SK-N-SH treated with all-trans-retinoic acid at 6 μM for 48 hours (cell line): ENCODE data around the gene MRPL40.
"Not testable (repeated sequence)": the region's sequence is repeated elsewhere in the genome, so short reads cannot be mapped to it uniquely, and the experiment has no call there.

Source experiments
- ATAC-seq: fragments of 200-7000 bp; cut with Tn5 transposase; 3 replicates; pipeline ENCODE4 v1.9.1; 2020; ENCODE audit warnings: mild to moderate bottlenecking, moderate library complexity
- ARNTL ChIP-seq: fragments of 450-650 bp; formaldehyde crosslinking; IDR thresholded peaks from 2 replicates; pipeline ENCODE4 v1.5.0; 2020; ENCODE audit warnings: low read depth, mild to moderate bottlenecking, moderate library complexity, borderline replicate concordance
- BACH2 ChIP-seq: fragments of 250-450 bp; sonication (Bioruptor Pico); IDR thresholded peaks from 2 replicates; pipeline ENCODE4 v1.9.0; 2021; ENCODE audit warnings: mild to moderate bottlenecking, borderline replicate concordance
- CSDC2 ChIP-seq: fragments of 250-450 bp; sonication (Bioruptor Pico); IDR thresholded peaks from 2 replicates; pipeline ENCODE4 v1.5.0; 2020; ENCODE audit warnings: mild to moderate bottlenecking, moderate library complexity
- CSRNP3 ChIP-seq: fragments of 250-450 bp; sonication (Bioruptor Pico); IDR thresholded peaks from 2 replicates; pipeline ENCODE4 v1.5.1; 2021; ENCODE audit warnings: mild to moderate bottlenecking, moderate library complexity
- ISL1 ChIP-seq: fragments of 250-450 bp; sonication (Bioruptor Pico); IDR thresholded peaks from 2 replicates; pipeline ENCODE4 v2.1.2; 2022; ENCODE audit warnings: mild to moderate bottlenecking, moderate library complexity
- POU6F1 ChIP-seq: fragments of 250-450 bp; sonication (Bioruptor Pico); IDR thresholded peaks from 2 replicates; pipeline ENCODE4 v1.8.0; 2021; ENCODE audit warnings: low read depth, mild to moderate bottlenecking, moderate library complexity, borderline replicate concordance
- PPARA ChIP-seq: fragments of 250-450 bp; sonication (Bioruptor Pico); IDR thresholded peaks from 2 replicates; pipeline ENCODE4 v1.5.0; 2020; ENCODE audit warnings: mild to moderate bottlenecking, borderline replicate concordance
- RARB ChIP-seq: fragments of 250-450 bp; sonication (Bioruptor Pico); IDR thresholded peaks from 2 replicates; pipeline ENCODE4 v1.8.0; 2021; ENCODE audit warnings: mild to moderate bottlenecking, moderate library complexity
- SNAI2 ChIP-seq: fragments of 250-450 bp; sonication (Bioruptor Pico); IDR thresholded peaks from 2 replicates; pipeline ENCODE4 v1.5.0; 2020; ENCODE audit warnings: mild to moderate bottlenecking, moderate library complexity
- TCF4 ChIP-seq: fragments of 250-450 bp; sonication (Bioruptor Pico); IDR thresholded peaks from 2 replicates; pipeline ENCODE4 v1.8.0; 2021; ENCODE audit warnings: mild to moderate bottlenecking, moderate library complexity, borderline replicate concordance
- TOX ChIP-seq: fragments of 250-450 bp; sonication (Bioruptor Pico); IDR thresholded peaks from 2 replicates; pipeline ENCODE4 v1.8.0; 2021; ENCODE audit warnings: mild to moderate bottlenecking, moderate library complexity, borderline replicate concordance
- ZC3H10 ChIP-seq: fragments of 250-450 bp; sonication (Bioruptor Pico); IDR thresholded peaks from 2 replicates; pipeline ENCODE4 v1.5.1; 2021; ENCODE audit warnings: mild to moderate bottlenecking, moderate library complexity
- ZFP3 ChIP-seq: fragments of 250-450 bp; sonication (Bioruptor Pico); IDR thresholded peaks from 2 replicates; pipeline ENCODE4 v1.5.0; 2020; ENCODE audit warnings: mild to moderate bottlenecking, moderate library complexity
- ZFP30 ChIP-seq: fragments of 450-650 bp; formaldehyde crosslinking; IDR thresholded peaks from 2 replicates; pipeline ENCODE4 v1.5.0; 2022; ENCODE audit warnings: mild to moderate bottlenecking, moderate library complexity
- ZNF565 ChIP-seq: fragments of 450-650 bp; formaldehyde crosslinking; conservative IDR thresholded peaks from 2 replicates; pipeline ENCODE4 v1.5.0; 2020; ENCODE audit warnings: low read depth, mild to moderate bottlenecking, moderate library complexity
- ZNF70 ChIP-seq: fragments of 450-650 bp; formaldehyde crosslinking; IDR thresholded peaks from 2 replicates; pipeline ENCODE4 v1.5.0; 2020; ENCODE audit warnings: mild to moderate bottlenecking, moderate library complexity
- ZNF8 ChIP-seq: fragments of 450-650 bp; formaldehyde crosslinking; IDR thresholded peaks from 2 replicates; pipeline ENCODE4 v1.5.0; 2020; ENCODE audit warnings: mild to moderate bottlenecking, moderate library complexity
- TF ChIP-seq, protein P1 (sequence below): fragments of 250-450 bp; sonication (Bioruptor Pico); IDR thresholded peaks from 2 replicates; pipeline ENCODE4 v1.8.0; 2020; ENCODE audit warnings: mild to moderate bottlenecking, moderate library complexity, borderline replicate concordance
- TF ChIP-seq, protein P2 (sequence below): fragments of 250-450 bp; sonication (Bioruptor Pico); IDR thresholded peaks from 2 replicates; pipeline ENCODE4 v1.5.1; 2020; ENCODE audit warnings: low read depth, mild to moderate bottlenecking, moderate library complexity
- TF ChIP-seq, protein P3 (sequence below): fragments of 250-450 bp; sonication (Bioruptor Pico); IDR thresholded peaks from 2 replicates; pipeline ENCODE4 v1.5.0; 2020; ENCODE audit warnings: mild to moderate bottlenecking, moderate library complexity

MRPL40 gene

GRCh38 chr22:19430890-19431541 lies 1.3 kb upstream of the MRPL40 start:
- ATAC-seq: no peak
- TF ChIP-seq, protein P1, sequence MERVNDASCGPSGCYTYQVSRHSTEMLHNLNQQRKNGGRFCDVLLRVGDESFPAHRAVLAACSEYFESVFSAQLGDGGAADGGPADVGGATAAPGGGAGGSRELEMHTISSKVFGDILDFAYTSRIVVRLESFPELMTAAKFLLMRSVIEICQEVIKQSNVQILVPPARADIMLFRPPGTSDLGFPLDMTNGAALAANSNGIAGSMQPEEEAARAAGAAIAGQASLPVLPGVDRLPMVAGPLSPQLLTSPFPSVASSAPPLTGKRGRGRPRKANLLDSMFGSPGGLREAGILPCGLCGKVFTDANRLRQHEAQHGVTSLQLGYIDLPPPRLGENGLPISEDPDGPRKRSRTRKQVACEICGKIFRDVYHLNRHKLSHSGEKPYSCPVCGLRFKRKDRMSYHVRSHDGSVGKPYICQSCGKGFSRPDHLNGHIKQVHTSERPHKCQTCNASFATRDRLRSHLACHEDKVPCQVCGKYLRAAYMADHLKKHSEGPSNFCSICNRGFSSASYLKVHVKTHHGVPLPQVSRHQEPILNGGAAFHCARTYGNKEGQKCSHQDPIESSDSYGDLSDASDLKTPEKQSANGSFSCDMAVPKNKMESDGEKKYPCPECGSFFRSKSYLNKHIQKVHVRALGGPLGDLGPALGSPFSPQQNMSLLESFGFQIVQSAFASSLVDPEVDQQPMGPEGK (CRISPR knock-in tag): no peak
- TF ChIP-seq PPARA (CRISPR knock-in tag) (no peak), CSDC2 (no peak), ZC3H10 (no peak), ZNF565 (CRISPR knock-in tag) (no peak), ZNF70 (no peak)

- ATAC-seq: peak; percentile 71
- TF ChIP-seq SNAI2 (CRISPR knock-in tag): no peak
- TF ChIP-seq PPARA (CRISPR knock-in tag): no peak
- no peak for TF ChIP-seq ZFP30 (CRISPR knock-in tag)
Observed at GRCh38 chr22:19431649-19432132, 654 bp upstream of the MRPL40 start, which contains the start of gene HIRA. Gene HIRA (minus strand): TSS chr22:19431733. CDS start chr22:19431476, 257 bp downstream.

GRCh38 chr22:19434401-19434800 lies 2.1 kb downstream of the MRPL40 start:
- no peak for ATAC-seq
- no peak for TF ChIP-seq ZNF565 (CRISPR knock-in tag)
- no peak for TF ChIP-seq TCF4 (CRISPR knock-in tag)
- no peak for TF ChIP-seq ARNTL (CRISPR knock-in tag)
- no peak for TF ChIP-seq PPARA (CRISPR knock-in tag)
- TF ChIP-seq ZFP3 (CRISPR knock-in tag): no peak
- TF ChIP-seq ISL1 (CRISPR knock-in tag): no peak

GRCh38 chr22:19434829-19435580 lies 2.7 kb downstream of the MRPL40 start:
- ATAC-seq: no peak
- TF ChIP-seq BACH2: no peak
- TF ChIP-seq TCF4 (CRISPR knock-in tag): no peak
- TF ChIP-seq ZFP3 (CRISPR knock-in tag): no peak
- TF ChIP-seq ZC3H10: no peak
- no peak for TF ChIP-seq ARNTL (CRISPR knock-in tag)
- TF ChIP-seq, protein P2, sequence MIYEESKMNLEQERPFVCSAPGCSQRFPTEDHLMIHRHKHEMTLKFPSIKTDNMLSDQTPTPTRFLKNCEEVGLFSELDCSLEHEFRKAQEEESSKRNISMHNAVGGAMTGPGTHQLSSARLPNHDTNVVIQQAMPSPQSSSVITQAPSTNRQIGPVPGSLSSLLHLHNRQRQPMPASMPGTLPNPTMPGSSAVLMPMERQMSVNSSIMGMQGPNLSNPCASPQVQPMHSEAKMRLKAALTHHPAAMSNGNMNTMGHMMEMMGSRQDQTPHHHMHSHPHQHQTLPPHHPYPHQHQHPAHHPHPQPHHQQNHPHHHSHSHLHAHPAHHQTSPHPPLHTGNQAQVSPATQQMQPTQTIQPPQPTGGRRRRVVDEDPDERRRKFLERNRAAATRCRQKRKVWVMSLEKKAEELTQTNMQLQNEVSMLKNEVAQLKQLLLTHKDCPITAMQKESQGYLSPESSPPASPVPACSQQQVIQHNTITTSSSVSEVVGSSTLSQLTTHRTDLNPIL (CRISPR knock-in tag): no peak
- TF ChIP-seq, protein P3, sequence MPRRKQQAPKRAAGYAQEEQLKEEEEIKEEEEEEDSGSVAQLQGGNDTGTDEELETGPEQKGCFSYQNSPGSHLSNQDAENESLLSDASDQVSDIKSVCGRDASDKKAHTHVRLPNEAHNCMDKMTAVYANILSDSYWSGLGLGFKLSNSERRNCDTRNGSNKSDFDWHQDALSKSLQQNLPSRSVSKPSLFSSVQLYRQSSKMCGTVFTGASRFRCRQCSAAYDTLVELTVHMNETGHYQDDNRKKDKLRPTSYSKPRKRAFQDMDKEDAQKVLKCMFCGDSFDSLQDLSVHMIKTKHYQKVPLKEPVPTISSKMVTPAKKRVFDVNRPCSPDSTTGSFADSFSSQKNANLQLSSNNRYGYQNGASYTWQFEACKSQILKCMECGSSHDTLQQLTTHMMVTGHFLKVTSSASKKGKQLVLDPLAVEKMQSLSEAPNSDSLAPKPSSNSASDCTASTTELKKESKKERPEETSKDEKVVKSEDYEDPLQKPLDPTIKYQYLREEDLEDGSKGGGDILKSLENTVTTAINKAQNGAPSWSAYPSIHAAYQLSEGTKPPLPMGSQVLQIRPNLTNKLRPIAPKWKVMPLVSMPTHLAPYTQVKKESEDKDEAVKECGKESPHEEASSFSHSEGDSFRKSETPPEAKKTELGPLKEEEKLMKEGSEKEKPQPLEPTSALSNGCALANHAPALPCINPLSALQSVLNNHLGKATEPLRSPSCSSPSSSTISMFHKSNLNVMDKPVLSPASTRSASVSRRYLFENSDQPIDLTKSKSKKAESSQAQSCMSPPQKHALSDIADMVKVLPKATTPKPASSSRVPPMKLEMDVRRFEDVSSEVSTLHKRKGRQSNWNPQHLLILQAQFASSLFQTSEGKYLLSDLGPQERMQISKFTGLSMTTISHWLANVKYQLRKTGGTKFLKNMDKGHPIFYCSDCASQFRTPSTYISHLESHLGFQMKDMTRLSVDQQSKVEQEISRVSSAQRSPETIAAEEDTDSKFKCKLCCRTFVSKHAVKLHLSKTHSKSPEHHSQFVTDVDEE (CRISPR knock-in tag): no peak
- no peak for TF ChIP-seq ZNF8
- no peak for TF ChIP-seq ZNF565 (CRISPR knock-in tag)
- TF ChIP-seq CSRNP3 (CRISPR knock-in tag): no peak
- TF ChIP-seq ZFP30 (CRISPR knock-in tag): no peak
- no peak for TF ChIP-seq SNAI2 (CRISPR knock-in tag)
- TF ChIP-seq RARB: no peak
- TF ChIP-seq TOX (CRISPR knock-in tag): no peak
- no peak for TF ChIP-seq POU6F1 (CRISPR knock-in tag)
- no peak for TF ChIP-seq PPARA (CRISPR knock-in tag)

- not testable (repeated sequence) for ATAC-seq
Observed at GRCh38 chr22:19436444-19437161, 4.3 kb downstream of the MRPL40 start.
